Fibroblast of pulmonary artery (primary cell): ENCODE data around the gene ARL6IP4.

ENCODE experiments used
- DNase-seq: peaks from one replicate; pipeline ENCODE4 v3.0.0-alpha.2; 2010; ENCODE audit warnings: low read depth
- H3K4me3 ChIP-seq: replicated peaks from 2 replicates; pipeline ENCODE4 v1.5.1; 2011; ENCODE audit warnings: low read depth, mild to moderate bottlenecking, control low read depth, low read length, moderate library complexity
- TF ChIP-seq, protein P1 (sequence below): IDR thresholded peaks from 2 replicates; pipeline ENCODE4 v1.5.1; 2011; ENCODE audit warnings: mild to moderate bottlenecking, control low read depth, low read length, inconsistent platforms; ENCODE audit errors: missing control alignments

The ARL6IP4 gene

DNA sequence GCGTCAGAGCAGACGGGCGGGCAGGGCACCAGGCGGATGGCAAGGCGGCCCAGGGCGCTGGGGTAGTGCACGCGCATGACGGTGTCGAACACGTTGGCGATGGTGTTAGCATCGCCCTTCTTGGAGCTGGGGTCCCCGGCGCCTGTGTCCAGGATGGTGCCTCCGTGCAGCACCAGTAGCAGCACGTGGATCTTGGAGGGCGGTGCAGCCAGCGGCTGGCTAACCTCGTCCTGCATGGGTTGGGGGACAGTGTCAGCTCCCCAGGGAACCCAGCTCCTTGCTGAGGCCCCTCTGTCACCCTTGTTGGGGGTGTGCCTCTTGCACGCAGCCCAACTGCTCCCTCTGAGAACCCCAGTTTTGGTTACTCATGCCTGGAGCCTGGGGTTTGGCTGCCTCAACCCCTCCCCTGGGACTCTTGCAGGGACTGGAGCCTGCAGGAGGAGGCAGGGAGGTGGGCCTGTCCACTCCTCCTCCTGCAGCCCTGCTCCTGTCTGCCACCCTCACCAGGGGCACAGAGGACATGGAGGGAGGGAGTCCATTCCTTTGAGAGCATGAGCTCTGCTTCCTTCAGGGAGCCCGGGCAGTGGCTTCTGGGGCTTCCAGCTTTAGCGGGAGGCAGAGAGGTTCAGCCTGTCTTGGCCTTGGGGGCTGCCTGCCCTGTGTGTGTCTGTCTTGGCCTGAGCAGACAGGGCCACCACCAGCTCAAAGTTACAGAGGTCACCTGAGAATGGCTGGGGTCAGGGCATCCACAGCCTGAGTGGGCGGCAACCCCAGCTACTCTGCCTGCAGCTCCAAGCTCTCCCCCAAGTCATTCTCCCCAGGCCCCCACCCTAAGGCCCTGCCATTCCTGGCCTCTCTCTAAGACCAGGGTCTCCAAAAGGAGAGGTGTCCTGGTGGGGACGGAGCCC lies 17.1 kb downstream of the ARL6IP4 start:
- TF ChIP-seq, protein P1, sequence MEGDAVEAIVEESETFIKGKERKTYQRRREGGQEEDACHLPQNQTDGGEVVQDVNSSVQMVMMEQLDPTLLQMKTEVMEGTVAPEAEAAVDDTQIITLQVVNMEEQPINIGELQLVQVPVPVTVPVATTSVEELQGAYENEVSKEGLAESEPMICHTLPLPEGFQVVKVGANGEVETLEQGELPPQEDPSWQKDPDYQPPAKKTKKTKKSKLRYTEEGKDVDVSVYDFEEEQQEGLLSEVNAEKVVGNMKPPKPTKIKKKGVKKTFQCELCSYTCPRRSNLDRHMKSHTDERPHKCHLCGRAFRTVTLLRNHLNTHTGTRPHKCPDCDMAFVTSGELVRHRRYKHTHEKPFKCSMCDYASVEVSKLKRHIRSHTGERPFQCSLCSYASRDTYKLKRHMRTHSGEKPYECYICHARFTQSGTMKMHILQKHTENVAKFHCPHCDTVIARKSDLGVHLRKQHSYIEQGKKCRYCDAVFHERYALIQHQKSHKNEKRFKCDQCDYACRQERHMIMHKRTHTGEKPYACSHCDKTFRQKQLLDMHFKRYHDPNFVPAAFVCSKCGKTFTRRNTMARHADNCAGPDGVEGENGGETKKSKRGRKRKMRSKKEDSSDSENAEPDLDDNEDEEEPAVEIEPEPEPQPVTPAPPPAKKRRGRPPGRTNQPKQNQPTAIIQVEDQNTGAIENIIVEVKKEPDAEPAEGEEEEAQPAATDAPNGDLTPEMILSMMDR, result no peak

DNA sequence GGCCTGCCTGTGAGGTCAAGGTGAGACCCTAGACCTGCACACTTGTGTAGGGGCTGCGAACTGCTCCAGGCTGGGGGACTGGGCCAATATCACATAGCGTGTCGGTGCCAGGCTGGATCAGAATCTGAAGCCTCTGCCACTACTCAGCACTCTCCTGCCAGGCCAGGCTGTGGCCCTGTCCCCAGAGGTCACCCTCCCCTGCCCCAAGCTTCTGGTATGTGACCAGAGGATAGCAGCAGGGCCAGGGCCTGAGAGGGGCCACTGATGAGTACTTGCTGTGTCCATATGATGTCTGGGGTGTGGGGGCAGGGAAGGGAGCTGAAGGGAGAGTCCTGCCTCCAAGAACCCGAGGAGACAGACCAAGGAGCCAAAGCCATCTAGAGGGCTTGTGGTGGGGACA lies 17.8 kb downstream of the ARL6IP4 start:
- no peak overlapping the region for H3K4me3 ChIP-seq
- TF ChIP-seq, protein P1, result no peak
- no peak for DNase-seq

More for the DNA sequence above, 17.1 kb downstream of the ARL6IP4 start:
- no peak overlapping the region for H3K4me3 ChIP-seq
- no peak for DNase-seq

DNA sequence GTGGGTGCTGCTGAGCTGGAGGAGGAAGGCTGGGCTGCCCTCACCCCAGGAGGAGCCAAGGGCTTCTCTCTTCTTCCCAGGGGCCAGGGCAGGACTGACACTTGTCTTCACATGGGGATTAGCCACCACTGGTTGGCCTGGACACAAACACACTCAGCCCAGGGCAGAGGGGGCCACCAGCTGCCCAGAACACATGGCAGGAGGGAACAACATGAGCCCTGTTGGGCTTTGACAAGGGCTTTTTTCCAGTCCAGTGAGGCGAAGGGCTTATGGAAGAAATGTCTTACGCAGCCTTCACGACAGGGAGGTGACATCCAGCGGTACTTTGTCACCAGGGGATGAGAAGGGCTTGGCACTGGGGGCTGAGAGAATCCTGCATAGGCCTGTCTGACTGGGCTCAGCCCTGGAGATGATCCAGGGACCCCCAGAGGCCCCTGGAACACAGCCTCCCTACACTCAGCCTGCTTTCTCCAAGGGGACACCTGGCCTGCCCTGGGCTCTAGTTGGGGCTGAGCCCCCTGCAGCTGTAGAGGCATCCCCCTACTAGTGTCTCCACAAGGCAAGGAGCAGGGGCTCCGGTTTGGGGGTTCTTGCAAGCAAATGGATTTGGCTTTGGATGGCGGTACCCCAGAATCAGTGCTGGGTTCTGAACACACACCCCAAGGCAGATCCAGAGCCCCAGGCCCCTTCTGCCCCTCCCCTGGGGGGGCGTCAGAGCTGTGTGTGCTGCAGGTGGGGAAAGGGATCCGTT lies 18.9 kb downstream of the ARL6IP4 start:
- DNase-seq, result no peak
- no peak overlapping the region for H3K4me3 ChIP-seq

DNA sequence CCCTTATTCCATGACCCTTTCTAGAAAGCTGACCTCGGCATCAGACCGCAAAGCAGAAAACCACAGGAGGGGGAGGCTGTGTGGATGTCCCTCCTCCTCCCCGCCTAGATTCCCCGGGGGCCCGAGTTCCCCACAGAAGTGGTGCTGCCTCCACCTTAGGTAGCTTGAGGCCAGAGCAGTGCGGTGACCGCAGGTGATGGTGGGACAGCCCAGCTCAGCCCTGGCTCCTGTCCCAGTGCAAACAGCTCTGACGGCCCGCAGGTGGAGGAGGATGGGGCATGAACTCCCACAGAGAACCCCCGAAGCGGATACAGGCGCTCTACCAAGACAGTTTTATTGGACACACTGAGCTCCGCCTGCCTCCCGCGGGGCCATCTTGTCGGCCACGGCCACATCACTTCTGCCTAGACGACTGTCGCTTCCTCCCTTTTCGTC lies 19.5 kb downstream of the ARL6IP4 start:
- TF ChIP-seq, protein P1, result no peak
- no peak for DNase-seq
- H3K4me3 ChIP-seq, result no peak overlapping the region

More for the DNA sequence above, 18.9 kb downstream of the ARL6IP4 start:
- TF ChIP-seq, protein P1, result no peak

DNA sequence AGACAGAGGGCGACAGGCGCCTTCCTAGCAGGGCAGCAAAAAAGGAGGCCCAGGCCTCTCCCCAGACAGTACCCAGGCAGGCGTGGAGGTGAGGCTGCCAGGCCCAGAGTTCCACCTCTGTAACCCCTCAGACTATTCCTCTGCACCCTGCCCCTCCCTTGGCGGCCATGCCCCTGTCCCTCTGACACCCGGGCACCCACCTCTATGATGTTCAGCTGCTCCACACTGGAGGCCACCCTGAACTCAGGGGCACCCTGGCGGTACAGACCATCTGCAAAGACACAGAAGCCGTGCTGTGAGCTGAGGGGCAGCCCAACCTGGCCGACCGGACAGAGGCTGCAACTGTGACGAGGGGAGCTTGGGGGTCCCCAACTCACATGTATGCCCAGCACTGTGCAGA lies 20.1 kb downstream of the ARL6IP4 start:
- H3K4me3 ChIP-seq, result no peak overlapping the region
- no peak for DNase-seq
- TF ChIP-seq, protein P1, result no peak

DNA sequence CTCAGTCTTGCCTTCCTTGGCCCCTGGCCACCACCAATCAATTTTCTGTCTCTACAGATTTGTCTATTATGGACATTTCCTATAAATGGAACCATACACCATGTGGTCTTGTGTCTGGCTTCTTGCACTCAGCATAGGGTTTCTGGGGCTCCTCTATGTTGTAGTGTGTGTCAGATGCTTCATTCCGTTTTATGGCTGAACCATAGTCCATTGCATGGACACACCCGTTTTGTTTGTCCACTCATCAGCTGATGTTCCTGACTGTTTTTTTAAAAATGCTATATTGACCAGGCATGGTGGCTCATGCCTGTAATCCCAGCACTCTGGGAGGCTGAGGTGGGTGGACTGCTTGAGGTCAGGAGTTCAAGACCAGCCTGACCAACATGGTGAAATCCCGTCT lies 21.0 kb downstream of the ARL6IP4 start:
- H3K4me3 ChIP-seq, result no peak overlapping the region
- no peak for DNase-seq
- TF ChIP-seq, protein P1, result no peak
